ENCODE measurements around the gene KTN1.
A peak's percentile ranks its signal among the peaks of the same experiment; 100 is the strongest.

KTN1 gene

DNA sequence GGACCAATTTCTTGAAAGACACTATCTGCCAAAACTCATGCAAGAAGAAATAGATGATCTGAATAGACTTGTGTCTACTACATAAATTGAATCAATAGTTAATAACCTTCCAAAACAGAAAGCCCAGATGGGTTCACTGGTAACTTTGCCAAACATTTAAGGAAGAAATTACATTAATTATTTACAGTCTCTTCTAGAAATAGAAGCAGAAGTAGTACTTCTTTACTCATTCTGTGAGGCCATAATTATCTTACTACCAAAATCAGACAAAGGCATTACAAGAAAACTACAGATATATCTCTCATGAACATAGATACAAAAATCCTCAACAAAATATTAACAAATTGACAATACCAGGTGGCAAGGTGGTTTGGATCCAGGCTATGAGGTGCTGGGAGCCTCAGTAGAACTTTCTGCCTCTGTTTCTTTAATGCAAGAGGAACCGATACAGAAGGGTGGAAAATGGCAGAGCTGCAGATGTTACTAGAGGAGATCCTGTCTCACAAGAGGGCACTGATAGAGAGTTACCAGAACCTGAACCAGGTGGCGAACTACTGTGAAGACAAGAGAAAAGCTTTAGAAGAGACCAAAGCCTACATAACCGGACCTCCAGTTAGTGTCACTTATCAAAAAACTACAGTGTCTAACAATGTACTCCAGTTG, 33.7 kb upstream of the KTN1 start:
- no peak for TF ChIP-seq CTCF (IDR thresholded peaks at IDR 0.05; ENCODE audit: low read depth, low read length, missing control alignments)
- Histone ChIP-seq H3K4me3 (ENCODE audit: low read depth, low read length) (no peak overlapping the region), H3K36me3 (replicated peaks) (no peaks in the 10 kb centered on the region), H3K27me3 (replicated peaks) (no peaks in the 10 kb centered on the region), H3K27ac (no peak overlapping the region)
- in situ Hi-C loops (cut with HindIII; ENCODE audit: low pct_ligation_motif_present, low sequenced_read_pairs), result no loop called here
- DNase-seq, result no peak

DNA sequence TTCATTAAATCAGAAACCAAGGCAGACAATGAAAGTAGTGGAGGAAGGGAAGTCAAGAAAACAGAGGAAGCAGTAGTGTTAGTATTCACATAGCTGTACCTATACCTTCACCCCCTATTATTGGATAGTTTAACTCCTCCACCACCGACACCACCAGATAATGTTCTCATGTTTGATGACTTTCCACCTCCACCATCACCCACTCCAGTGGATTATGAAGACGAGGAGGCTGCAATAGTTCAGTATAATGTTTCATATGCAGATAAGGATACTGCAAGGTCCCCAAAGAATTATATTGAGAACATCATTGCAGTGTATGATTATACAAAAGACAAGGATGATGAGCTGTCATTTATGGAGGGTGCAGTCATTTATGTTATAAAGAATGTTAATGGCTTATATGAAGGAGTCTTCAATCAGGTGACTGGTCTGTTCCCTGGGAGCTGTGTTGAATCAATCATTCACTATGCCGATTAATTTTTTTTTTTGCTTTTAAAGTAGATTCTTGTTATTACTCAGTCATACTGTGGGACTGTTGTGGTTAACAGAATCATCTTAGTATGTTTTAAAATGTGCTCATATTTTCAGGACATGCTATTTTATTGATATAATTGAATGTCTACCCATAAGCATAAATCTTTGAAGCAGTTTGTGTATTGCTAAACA, 32.2 kb upstream of the KTN1 start:
- Histone ChIP-seq H3K27me3 (replicated peaks) (no peaks in the 10 kb centered on the region), H3K27ac (no peak overlapping the region), H3K4me3 (ENCODE audit: low read depth, low read length) (no peak overlapping the region), H3K36me3 (replicated peaks) (no peaks in the 10 kb centered on the region)
- DNase-seq, result no peak
- in situ Hi-C loops (cut with HindIII; ENCODE audit: low pct_ligation_motif_present, low sequenced_read_pairs), result no loop called here
- TF ChIP-seq CTCF (IDR thresholded peaks at IDR 0.05; ENCODE audit: low read depth, low read length, missing control alignments), result no peak

- in situ Hi-C loops (cut with HindIII; ENCODE audit: low pct_ligation_motif_present, low sequenced_read_pairs), result no loop called here
- H3K27ac ChIP-seq, result no peak overlapping the region
- no peak for DNase-seq
- no peaks in the 10 kb centered on the region for H3K36me3 ChIP-seq (replicated peaks)
- H3K4me3 ChIP-seq (ENCODE audit: low read depth, low read length), result no peak overlapping the region
- no peak for TF ChIP-seq CTCF (IDR thresholded peaks at IDR 0.05; ENCODE audit: low read depth, low read length, missing control alignments)
- H3K27me3 ChIP-seq (replicated peaks), result no peaks in the 10 kb centered on the region
These were observed 26.2 kb upstream of the KTN1 start for GRCh38 chr14:55553791-55554190.

DNA sequence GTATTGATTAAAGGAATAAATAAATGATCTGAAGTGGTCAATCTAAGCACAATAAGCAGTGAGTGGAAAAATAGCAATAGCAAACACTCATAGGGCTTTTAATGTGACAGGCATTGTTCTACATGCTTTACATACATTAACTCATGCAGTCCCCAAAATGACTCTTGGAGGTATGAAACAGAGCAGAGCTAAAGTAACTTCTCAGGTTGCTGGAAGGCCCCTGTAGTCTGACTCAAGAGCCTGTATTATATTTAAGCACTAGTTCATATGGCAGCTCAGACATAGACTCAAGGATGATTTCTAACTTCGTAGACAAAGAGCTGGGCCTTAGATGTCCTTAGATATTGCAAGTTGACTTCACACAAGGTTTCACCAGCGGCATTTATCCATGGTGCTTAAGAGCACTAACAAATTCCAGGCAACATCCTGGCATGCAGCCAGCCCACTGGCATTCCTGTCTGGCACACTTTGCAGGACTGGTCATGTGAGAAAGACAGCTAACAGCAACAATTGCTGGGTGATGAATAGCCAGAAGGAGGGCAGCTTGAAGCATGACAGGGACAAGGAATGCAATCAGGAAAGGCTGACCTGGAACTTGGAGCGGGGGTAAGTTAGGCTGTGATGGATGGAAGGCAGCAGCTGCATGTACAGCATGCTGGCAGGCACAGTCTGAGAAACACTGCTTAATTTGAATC, 22.9 kb upstream of the KTN1 start:
- no peak for TF ChIP-seq CTCF (IDR thresholded peaks at IDR 0.05; ENCODE audit: low read depth, low read length, missing control alignments)
- in situ Hi-C loops (cut with HindIII; ENCODE audit: low pct_ligation_motif_present, low sequenced_read_pairs), result no loop called here
- H3K27me3 ChIP-seq (replicated peaks), result no peaks in the 10 kb centered on the region
- peak; percentile 60 for DNase-seq
- H3K27ac ChIP-seq, result no peak overlapping the region
- H3K36me3 ChIP-seq (replicated peaks), result no peaks in the 10 kb centered on the region
- no peak overlapping the region for H3K4me3 ChIP-seq (ENCODE audit: low read depth, low read length)

- in situ Hi-C loops (cut with HindIII; ENCODE audit: low pct_ligation_motif_present, low sequenced_read_pairs), result no loop called here
- TF ChIP-seq CTCF (IDR thresholded peaks at IDR 0.05; ENCODE audit: low read depth, low read length, missing control alignments), result no peak
- Histone ChIP-seq H3K4me3 (ENCODE audit: low read depth, low read length) (no peak overlapping the region), H3K27ac (no peak overlapping the region), H3K36me3 (replicated peaks) (no peaks in the 10 kb centered on the region), H3K27me3 (replicated peaks) (no peaks in the 10 kb centered on the region)
- DNase-seq, result no peak
These were observed 17.9 kb upstream of the KTN1 start for GRCh38 chr14:55562135-55562534.

Measured in brain microvascular endothelial cell (primary cell).